HepG2 (cell line): ENCODE results near the gene PLEKHH3. TPM values are rescaled to one million over a fixed set of nuclear protein-coding genes. Genes with fewer than 3 reads are reported as not detected.
A peak's percentile ranks its signal among the peaks of the same experiment; 100 is the strongest.

Experiments
- CBX1 ChIP-seq: IDR thresholded peaks from one replicate; pipeline ENCODE4 v1.6.1; 2016; ENCODE audit warnings: antibody characterized with exemption, low read depth
- CERS6 ChIP-seq: sonication (generic); formaldehyde crosslinking; IDR thresholded peaks from 2 replicates; pipeline ENCODE4 v1.5.0; 2020; ENCODE audit warnings: missing genetic modification reagents
- CREBL2 ChIP-seq: sonication (generic); formaldehyde crosslinking; IDR thresholded peaks from 2 replicates; pipeline ENCODE4 v1.8.1; 2023; ENCODE audit warnings: missing genetic modification reagents, mild to moderate bottlenecking, borderline replicate concordance
- CSRNP1 ChIP-seq: sonication (generic); formaldehyde crosslinking; IDR thresholded peaks from 2 replicates; pipeline ENCODE4 v1.8.1; 2023; ENCODE audit warnings: mild to moderate bottlenecking, missing genetic modification reagents
- DRAP1 ChIP-seq: IDR thresholded peaks from 2 replicates; pipeline ENCODE4 v1.6.1; 2016; ENCODE audit warnings: missing genetic modification reagents, missing compliant biosample characterization
- E2F5 ChIP-seq: sonication (generic); formaldehyde crosslinking; conservative IDR thresholded peaks from 2 replicates; pipeline ENCODE4 v1.4.0; 2020; ENCODE audit warnings: missing genetic modification reagents
- NFE2L1 ChIP-seq: sonication (generic); formaldehyde crosslinking; IDR thresholded peaks from 2 replicates; pipeline ENCODE4 v1.4.0; 2020; ENCODE audit warnings: missing genetic modification reagents, mild to moderate bottlenecking, borderline replicate concordance
- PLRG1 ChIP-seq: fragments of 450-650 bp; conservative IDR thresholded peaks from 2 replicates; pipeline ENCODE4 v1.6.1; 2016
- POLR2A ChIP-seq, 2 experiments: IDR thresholded peaks; 2 replicates each; pipeline ENCODE4 v1.6.1; 2011; ENCODE audit warnings: low read depth in 2 of 2, low read length in 2 of 2, mild to moderate bottlenecking in 1 of 2, moderate library complexity in 1 of 2; ENCODE audit not compliant: insufficient read depth in 1 of 2
- RNF219 ChIP-seq: sonication (generic); formaldehyde crosslinking; IDR thresholded peaks from 2 replicates; pipeline ENCODE4 v1.5.0; 2020; ENCODE audit warnings: mild to moderate bottlenecking, missing genetic modification reagents
- SNAPC2 ChIP-seq: sonication (generic); formaldehyde crosslinking; IDR thresholded peaks from 2 replicates; pipeline ENCODE4 v1.8.1; 2022; ENCODE audit warnings: mild to moderate bottlenecking, missing genetic modification reagents
- TCF12 ChIP-seq, 2 experiments: fragments of 450-650 bp in 1 of 2; sonication (generic) in 1 of 2; formaldehyde crosslinking in 1 of 2; IDR thresholded peaks; 2 replicates each; pipeline versions ENCODE4 v1.6.1 to v1.8.0; 2017 to 2022; ENCODE audit warnings: antibody characterized with exemption in 1 of 2, mild to moderate bottlenecking in 1 of 2, missing genetic modification reagents in 1 of 2, moderate library complexity in 1 of 2
- ZFP91 ChIP-seq: sonication (generic); formaldehyde crosslinking; IDR thresholded peaks from 2 replicates; pipeline ENCODE4 v1.9.0; 2022; ENCODE audit warnings: missing genetic modification reagents, mild to moderate bottlenecking, borderline replicate concordance
- ZMYM3 ChIP-seq: sonication (generic); formaldehyde crosslinking; IDR thresholded peaks from 2 replicates; pipeline ENCODE4 v1.5.1; 2020; ENCODE audit warnings: mild to moderate bottlenecking, missing genetic modification reagents
- ZNF275 ChIP-seq: sonication (generic); formaldehyde crosslinking; IDR thresholded peaks from 2 replicates; pipeline ENCODE4 v1.8.0; 2022; ENCODE audit warnings: missing genetic modification reagents, mild to moderate bottlenecking, inconsistent platforms, borderline replicate concordance
- ZNF546 ChIP-seq: sonication (generic); formaldehyde crosslinking; conservative IDR thresholded peaks from 2 replicates; pipeline ENCODE4 v1.8.1; 2023; ENCODE audit warnings: mild to moderate bottlenecking, missing genetic modification reagents
- ZNF550 ChIP-seq: sonication (generic); formaldehyde crosslinking; IDR thresholded peaks from 2 replicates; pipeline ENCODE4 v1.4.0; 2020; ENCODE audit warnings: mild to moderate bottlenecking, missing genetic modification reagents, borderline replicate concordance
- ZNF557 ChIP-seq: sonication (generic); formaldehyde crosslinking; IDR thresholded peaks from 2 replicates; pipeline ENCODE4 v1.4.0; 2020; ENCODE audit warnings: missing genetic modification reagents
- ZNF724P ChIP-seq: sonication (generic); formaldehyde crosslinking; IDR thresholded peaks from 2 replicates; pipeline ENCODE4 v1.8.0; 2022; ENCODE audit warnings: missing genetic modification reagents, borderline replicate concordance
- polyA plus RNA-seq, 8 experiments: library from polyadenylated mRNA; depleted of rRNA in 3 of 8; stranded (reverse) in 7 of 8; unstranded in 1 of 8; fragments of >200 nt; fragmentation: Illumina TruSeq in 4 of 8; extraction: Trizol in 4 of 8; gene quantifications; 2 replicates each; pipeline versions ENCODE4 v1.2.1 to v1.2.3, GENCODE V29; 2011 to 2016; ENCODE audit warnings: low read depth in 4 of 8, missing spikeins in 1 of 8, mixed read lengths in 1 of 8; ENCODE audit not compliant: insufficient read depth in 1 of 8
- total RNA-seq, 5 experiments: library from RNA; depleted of rRNA; stranded (reverse); fragments of >200 nt; fragmentation: Illumina TruSeq; extraction: Trizol; gene quantifications; 2 replicates each; pipeline ENCODE4 v1.2.3, GENCODE V29; 2016; ENCODE audit warnings: low read depth in 1 of 5

The PLEKHH3 gene
- total and polyA plus RNA-seq, 2 of the 13 experiments (the other 11 are each of a cell fraction or from before 2014, with no cell fraction given): 6.0 to 19.9 TPM

- TF ChIP-seq ZNF724P (CRISPR knock-in tag) (no peak), ZNF546 (0 out of 2 replicates have a peak, but pooled peaks have one; percentile 37), CBX1 (no peak), ZNF557 (CRISPR knock-in tag) (no peak), ZMYM3 (CRISPR knock-in tag) (no peak), CERS6 (CRISPR knock-in tag) (no peak), SNAPC2 (CRISPR knock-in tag) (0 out of 2 replicates have a peak, but pooled peaks have one; percentile 43), E2F5 (no peak; the same call in 1 of the 2 replicates), POLR2A (IDR thresholded peaks at IDR 0.05; ENCODE audit: insufficient read depth in 1 of 2, low read depth in 2 of 2, low read length in 2 of 2) (peak in 1 of 2 experiments; percentile 45; a peak in 2 of 4 replicates), RNF219 (no peak), NFE2L1 (CRISPR knock-in tag) (0 out of 2 replicates have a peak, but pooled peaks have one; percentile 21), ZNF550 (no peak), CSRNP1 (CRISPR knock-in tag) (no peak), TCF12 (IDR thresholded peaks at IDR 0.05) (no peak), TCF12 (CRISPR knock-in tag; IDR thresholded peaks at IDR 0.05) (0 out of 2 replicates have a peak, but pooled peaks have one; percentile 62), DRAP1 (CRISPR knock-in tag) (0 out of 2 replicates have a peak, but pooled peaks have one; percentile 29), PLRG1 (no peak), CREBL2 (no peak), ZFP91 (peak; percentile 91; the same call in 1 of the 2 replicates), ZNF275 (CRISPR knock-in tag) (no peak)
These were observed 6.1 kb upstream of the PLEKHH3 start (continued) for GRCh38 chr17:42682722-42683403.
